AG08395 (cell line): ENCODE data around the gene HSPA12A.
"Not testable (repeated sequence)": the region's sequence is repeated elsewhere in the genome, so short reads cannot be mapped to it uniquely, and the experiment has no call there.

Source experiments
- DNase-seq: peaks from one replicate; pipeline ENCODE4 v3.0.0; 2012; ENCODE audit warnings: mixed read lengths, low spot score

HSPA12A gene

GRCh38 chr10:116715341-116715740 lies 27.0 kb downstream of the HSPA12A start:
- DNase-seq = no peak

GRCh38 chr10:116713846-116714245 lies 28.5 kb downstream of the HSPA12A start:
- DNase-seq = no peak

- DNase-seq = no peak
These were observed 29.3 kb downstream of the HSPA12A start for GRCh38 chr10:116712989-116713543.

DNA sequence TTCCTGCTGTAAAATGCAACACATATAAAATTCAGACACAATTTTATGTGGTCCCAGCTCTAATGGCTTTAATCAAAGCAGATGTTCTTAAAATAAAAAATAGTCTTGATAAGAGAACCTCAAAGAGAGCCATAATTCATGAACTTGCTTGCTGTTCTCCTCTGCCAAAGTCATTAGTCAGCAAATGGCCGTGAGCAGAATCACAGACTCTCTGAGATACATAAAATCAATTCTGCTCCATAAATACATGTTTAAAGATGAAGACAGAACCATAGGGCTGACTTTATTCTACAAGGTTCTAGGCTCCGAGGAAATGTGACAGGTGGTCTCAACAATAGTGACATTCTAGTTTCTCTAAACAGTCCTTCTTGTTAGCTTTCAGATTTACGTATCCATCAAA lies 29.8 kb downstream of the HSPA12A start:
- no peak for DNase-seq

DNA sequence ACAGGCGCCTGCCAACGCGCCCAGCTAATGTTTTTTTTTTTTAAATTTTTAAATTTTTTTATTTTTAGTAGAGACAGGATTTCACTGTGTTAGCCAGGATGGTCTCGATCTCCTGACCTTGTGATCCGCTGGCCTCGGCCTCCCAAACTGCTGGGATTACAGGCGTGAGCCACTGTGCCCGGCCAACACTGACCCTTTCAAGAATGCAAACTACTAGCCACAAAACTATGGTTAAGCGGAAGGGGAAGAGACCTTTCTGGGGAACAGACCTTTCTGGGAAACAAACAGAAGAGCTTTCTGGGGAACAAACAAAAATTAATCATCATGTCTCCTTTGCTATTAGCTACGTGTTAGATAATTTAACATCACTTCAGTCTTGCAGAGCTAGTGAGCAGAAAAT lies 30.6 kb downstream of the HSPA12A start:
- DNase-seq = not testable (repeated sequence)

GRCh38 chr10:116710076-116710475 lies 32.3 kb downstream of the HSPA12A start:
- no peak for DNase-seq

GRCh38 chr10:116708877-116709276 lies 33.5 kb downstream of the HSPA12A start:
- no peak for DNase-seq

- peak; percentile 84 for DNase-seq
These were observed 34.0 kb downstream of the HSPA12A start for GRCh38 chr10:116708391-116708821.

- DNase-seq = no peak
These were observed 34.4 kb downstream of the HSPA12A start for GRCh38 chr10:116707981-116708380.

DNA sequence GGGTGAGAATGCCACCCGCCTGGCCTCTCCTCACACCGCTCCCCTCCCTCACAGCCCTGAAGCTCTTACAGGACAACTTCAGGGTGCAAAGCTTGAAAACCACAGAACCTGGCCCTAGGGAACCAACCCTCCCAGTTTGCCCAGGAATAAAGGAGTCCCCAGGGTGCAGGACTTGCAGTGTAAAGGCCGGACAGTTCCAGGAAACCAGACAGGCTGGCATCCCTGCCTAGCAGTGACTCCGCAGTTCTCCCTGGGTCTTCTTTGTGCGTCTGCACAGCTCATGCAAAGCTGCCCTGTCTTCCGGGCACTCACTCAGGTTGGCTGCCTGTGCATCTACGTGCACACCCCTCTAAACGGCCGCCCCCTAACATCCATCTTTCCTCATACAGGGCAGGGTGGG lies 36.1 kb downstream of the HSPA12A start:
- DNase-seq = no peak

DNA sequence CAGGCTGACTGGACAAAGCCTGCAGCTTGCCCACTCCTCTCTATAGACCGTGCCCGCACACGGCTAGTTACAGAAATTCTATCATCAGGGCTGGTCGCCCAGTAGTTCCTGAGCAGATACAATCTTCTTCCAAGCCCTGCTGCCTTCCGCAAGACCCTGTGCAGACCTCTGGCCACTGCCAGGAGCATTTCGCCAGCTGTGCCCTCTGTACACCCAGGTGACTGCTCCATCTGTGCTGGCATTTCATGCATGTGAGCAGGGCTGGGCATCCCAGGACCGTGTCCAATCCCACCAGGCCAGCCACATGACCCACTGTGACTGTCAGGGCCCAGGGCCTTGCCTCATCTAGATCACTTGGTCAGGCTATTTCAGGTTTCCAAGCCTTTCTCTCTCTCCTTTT lies 36.9 kb downstream of the HSPA12A start:
- DNase-seq = no peak

DNA sequence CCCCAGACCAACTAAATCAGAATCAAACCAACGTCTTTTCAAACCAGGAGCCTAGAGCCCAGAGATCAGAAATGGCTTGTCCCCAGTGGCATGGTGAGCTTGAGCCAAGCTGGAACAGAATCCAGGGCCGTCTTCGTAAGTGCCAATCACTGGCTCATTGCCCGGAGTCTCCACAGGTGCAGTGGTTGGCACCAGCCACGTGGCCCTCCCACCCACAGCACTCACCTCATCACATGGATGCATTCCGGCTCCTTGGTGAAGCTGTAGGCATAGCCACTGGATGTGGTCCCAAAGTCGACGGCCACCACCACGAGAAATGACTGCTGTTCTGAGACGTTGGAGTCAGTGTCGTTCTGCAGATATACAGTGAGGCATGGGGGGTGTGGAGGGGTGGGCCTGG lies 37.4 kb downstream of the HSPA12A start:
- DNase-seq = no peak

DNA sequence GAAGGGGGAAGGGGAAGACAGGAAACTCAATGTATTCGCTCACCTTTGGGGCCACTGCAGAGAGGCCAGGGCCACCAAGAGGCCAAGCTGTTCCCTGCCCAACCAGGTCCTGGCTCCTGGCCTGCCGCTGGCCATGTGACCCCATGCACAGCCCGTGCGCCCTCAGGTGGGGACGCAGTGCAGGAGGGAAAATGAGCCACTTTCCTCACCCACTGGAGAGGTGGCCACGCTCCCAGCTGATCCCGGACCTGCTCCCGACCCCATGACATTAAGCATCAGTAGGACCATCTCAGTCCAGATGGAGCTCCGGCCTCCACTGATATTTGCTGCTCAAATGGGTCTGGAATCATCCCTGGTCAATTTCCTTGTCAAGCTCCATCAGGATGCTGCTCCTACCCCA lies 40.2 kb downstream of the HSPA12A start:
- no peak for DNase-seq

DNA sequence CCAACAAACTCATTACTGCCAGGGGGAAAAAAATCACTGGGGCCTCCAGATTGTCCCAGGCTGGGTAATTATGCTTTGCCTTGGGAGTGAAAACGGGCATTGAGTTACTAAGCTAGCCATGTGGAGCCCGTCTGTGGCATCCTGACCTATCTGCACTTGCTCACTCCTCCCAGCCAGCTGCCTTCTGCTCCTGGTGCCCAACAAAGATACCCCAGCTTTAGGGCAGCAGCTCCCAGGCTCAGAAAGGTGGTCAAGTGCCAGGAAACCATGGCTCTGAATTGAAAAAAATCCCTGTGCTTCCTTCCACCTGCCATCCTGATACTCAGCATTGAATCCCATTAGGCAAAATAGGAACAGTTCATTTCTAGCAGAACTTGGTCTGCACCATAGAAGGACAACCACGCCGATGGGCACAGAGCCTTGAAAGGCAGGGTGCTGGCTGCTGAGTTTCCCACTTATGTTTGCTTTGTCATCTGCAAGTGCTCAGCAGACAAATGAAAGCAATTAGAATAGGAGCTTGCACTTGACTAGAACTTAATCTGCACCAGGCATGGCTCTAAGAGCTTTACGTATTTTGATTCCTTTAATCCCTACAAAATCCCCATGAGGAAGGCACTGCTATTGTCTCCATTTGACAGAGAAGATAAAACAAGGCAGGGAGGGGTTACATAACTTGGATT lies 42.8 kb downstream of the HSPA12A start:
- DNase-seq = no peak

GRCh38 chr10:116699049-116699448 lies 43.3 kb downstream of the HSPA12A start:
- DNase-seq = no peak

GRCh38 chr10:116698364-116698763 lies 44.0 kb downstream of the HSPA12A start:
- no peak for DNase-seq

GRCh38 chr10:116697816-116698215 lies 44.5 kb downstream of the HSPA12A start:
- no peak for DNase-seq

- no peak for DNase-seq
These were observed 45.4 kb downstream of the HSPA12A start for GRCh38 chr10:116696919-116697318.

DNA sequence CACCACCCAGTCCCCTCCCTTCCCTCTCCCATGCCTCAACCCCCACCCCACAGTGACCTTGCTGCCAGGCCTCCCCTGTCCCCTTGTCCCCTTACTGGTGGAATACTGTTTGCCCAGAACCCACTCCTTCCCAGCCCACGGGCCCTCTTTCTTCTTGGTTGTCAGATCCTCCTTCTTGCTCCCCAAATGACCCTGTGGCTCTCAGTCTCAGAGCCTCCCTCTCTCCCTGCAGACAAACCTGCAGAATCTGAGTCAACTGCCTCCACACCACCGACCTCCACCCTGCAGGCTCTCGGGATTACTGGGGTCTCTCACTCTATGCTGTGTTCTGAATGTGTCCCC lies 47.5 kb downstream of the HSPA12A start:
- DNase-seq = no peak

DNA sequence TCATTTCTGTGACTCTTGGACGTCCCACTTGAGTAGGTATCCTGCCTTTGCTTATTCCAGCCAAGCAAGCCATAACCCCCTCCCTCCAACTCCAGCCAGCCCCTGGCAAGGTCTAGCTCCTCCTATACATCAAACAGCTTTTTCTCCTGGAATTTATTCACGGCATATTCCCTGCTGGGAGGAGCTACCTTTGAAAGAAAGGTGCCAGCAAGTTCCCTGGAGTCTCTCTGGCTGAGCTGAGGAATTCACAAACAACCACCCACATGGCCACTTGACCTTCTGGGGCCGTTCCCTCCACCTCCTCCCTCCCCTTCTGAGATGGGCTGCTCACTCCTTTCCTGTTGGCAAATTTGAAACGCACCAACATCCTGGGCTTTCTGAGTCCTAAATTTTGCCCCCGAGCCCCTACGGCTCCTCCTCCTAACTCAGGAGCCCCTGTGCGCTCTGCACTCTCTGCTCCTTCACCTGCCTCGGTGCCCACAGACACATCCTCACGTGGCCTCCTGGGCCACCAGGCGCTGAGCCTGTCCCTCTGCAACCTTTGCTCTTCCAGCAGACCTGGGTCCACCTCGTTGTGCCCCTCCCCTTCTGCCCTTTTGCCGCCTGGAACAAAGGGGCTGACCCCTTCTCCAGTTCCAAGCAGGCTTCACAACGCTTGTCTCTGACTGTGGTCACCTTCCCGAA lies 48.0 kb downstream of the HSPA12A start:
- DNase-seq = no peak

GRCh38 chr10:116692225-116692624 lies 50.1 kb downstream of the HSPA12A start:
- no peak for DNase-seq

DNA sequence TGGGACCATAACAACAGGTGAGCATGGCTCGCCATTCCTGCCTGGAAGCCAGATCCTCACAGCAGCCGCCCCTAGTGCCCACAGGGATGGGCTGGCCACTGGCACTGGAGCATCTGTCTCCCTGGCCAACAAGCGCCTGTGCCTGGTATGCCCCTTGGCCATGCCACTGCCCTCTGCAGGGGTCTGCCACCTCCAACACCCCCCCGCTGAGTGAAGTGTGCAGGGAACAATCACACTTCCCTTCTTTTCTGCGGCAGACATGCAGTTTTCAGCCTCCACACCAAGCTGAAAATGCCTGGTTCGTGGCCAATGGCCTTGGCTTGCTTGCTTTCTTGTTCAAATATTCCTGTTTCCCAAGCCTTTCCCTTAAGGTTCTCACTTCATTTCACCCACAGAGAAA lies 50.7 kb downstream of the HSPA12A start:
- DNase-seq = no peak
